Right lobe of liver (tissue), 6 donors: ENCODE data around the gene NRF1. TPM values are rescaled to one million over a fixed set of nuclear protein-coding genes. Genes with fewer than 3 reads are reported as not detected.

ENCODE experiments used
- ATAC-seq, 4 donors: fragments of 200-7000 bp; cut with Tn5 transposase; one replicate each; pipeline ENCODE4 v1.9.1; 2020; ENCODE audit warnings: mild to moderate bottlenecking in 4 of 4, moderate library complexity in 4 of 4
- DNase-seq, 3 donors: peaks; one replicate each; pipeline ENCODE4 v3.0.0-alpha.2; 2020
- H3K27ac ChIP-seq, 3 donors: fragments of 200-600 bp; one replicate each; pipeline ENCODE4 v1.8.0; 2022
- H3K27me3 ChIP-seq, 2 donors: fragments of 200-600 bp; one replicate each; pipeline ENCODE4 v1.8.0; 2022
- H3K36me3 ChIP-seq, 4 donors: fragments of 200-600 bp; sonication (generic) in 1 of 4; one replicate each; pipeline versions ENCODE4 v1.5.1 to v1.8.0; 2017 to 2022; ENCODE audit warnings: control low read depth in 1 of 4
- H3K4me1 ChIP-seq, 4 donors: fragments of 200-600 bp; sonication (generic) in 1 of 4; one replicate each; pipeline versions ENCODE4 v1.5.1 to v1.8.0; 2017 to 2022; ENCODE audit warnings: control low read depth in 1 of 4
- H3K4me3 ChIP-seq, 3 donors: fragments of 200-600 bp; one replicate each; pipeline ENCODE4 v1.8.0; 2022
- H3K9me3 ChIP-seq, 4 donors: fragments of 200-600 bp; sonication (generic) in 1 of 4; one replicate each; pipeline versions ENCODE4 v1.5.1 to v1.8.0; 2017 to 2022; ENCODE audit warnings: control low read depth in 1 of 4
- POLR2A ChIP-seq: fragments of 450-650 bp; IDR thresholded peaks from one replicate; pipeline ENCODE4 v1.6.1; 2017; ENCODE audit warnings: antibody characterized with exemption, mild to moderate bottlenecking
- WGBS: methylation state at CpG from one replicate; pipeline ENCODE4 v1.1.6; 2018; ENCODE audit warnings: low coverage, low lambda C conversion rate; ENCODE audit not compliant: insufficient coverage; ENCODE audit errors: missing lambda C conversion rate; 5-methylcytosine and 5-hydroxymethylcytosine counted together
- intact Hi-C, 2 donors: fragments of 100-400 bp; cut with DNase I; formaldehyde crosslinking; loops; one replicate each; pipeline versions ENCODE4 v1.11.2 to v1.14.1; 2022
- total RNA-seq, 6 experiments: library from RNA; depleted of rRNA in 2 of 6; stranded (reverse); fragments of >200 nt in 2 of 6; fragmentation: NEBNext Ultra II Directional in 3 of 6; extraction: Animal tissue kit (Norgen Biotek cat#: 25700) in 3 of 6; gene quantifications; one replicate each; pipeline versions ENCODE4 v1.1.0 to v1.2.4, GENCODE V29; 2016 to 2023
- TF ChIP-seq, protein P1 (sequence below), 4 donors: fragments of 200-600 bp in 3 of 4; fragments of 450-650 bp in 1 of 4; IDR thresholded peaks; one replicate each; pipeline versions ENCODE4 v1.5.1 to v1.8.0; 2016 to 2022; ENCODE audit warnings: antibody characterized with exemption in 4 of 4, mild to moderate bottlenecking in 2 of 4
- donor health status: DM: no; HTN: yes; CAD: no.
- donor health status: DM: no; HTN: no; CAD: no.
- donor health status: DM: no; HTN: no; CAD: no.
- donor health status: DM: no; HTN: yes; CAD: no.
- donor health status: DM: no; HTN: yes; CAD: no.

Gene NRF1
- total RNA-seq, 6 experiments from 2014 or later = 3.9 to 6.8 (median 5.3) TPM

DNA sequence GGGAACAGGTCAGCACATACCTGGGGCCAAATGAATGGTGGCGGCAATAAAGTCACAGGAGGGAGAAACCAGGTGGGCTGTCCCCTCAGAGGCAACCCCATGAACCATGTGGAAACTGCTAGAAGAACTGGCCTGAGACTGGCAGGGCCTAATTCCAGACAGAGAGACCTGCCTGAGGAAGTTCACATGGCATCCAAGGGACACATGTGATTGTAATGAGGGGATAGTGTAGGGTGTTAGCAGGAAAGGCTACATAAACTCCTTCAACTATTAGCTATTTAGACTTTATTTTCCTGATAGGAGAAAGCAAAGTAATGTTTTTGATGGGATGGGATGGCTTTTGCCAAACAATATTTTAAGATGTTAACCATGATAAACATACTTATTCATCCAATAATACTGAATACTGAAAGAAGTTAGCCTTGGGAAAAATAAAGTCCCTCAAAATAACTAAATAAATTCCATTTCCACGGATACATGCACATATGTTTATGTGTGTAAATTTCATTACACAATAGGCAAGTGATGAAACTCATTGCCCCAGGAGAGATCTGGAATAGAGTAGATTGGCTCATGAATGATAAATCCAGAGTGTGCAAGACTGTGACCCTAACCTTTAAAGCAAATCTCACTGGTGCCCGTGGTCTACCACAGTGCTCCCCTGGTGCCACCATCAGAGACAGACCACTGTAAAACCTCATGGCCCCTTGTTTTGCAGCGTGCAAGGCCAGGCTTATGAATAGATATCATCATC is 137.0 kb downstream of the NRF1 start:
- Histone ChIP-seq H3K4me3 (no peak overlapping the region), H3K4me1 (no peaks in the 10 kb centered on the region), H3K27me3 (no peaks in the 10 kb centered on the region), H3K36me3 (peaks cover 0 to 5% (median 0%) of the 10 kb centered on the region in 4 donors), H3K9me3 (no peaks in the 10 kb centered on the region), H3K27ac (no peak overlapping the region)
- DNase-seq (no peak), ATAC-seq (no peak)
- no peak for TF ChIP-seq POLR2A
- TF ChIP-seq, protein P1, sequence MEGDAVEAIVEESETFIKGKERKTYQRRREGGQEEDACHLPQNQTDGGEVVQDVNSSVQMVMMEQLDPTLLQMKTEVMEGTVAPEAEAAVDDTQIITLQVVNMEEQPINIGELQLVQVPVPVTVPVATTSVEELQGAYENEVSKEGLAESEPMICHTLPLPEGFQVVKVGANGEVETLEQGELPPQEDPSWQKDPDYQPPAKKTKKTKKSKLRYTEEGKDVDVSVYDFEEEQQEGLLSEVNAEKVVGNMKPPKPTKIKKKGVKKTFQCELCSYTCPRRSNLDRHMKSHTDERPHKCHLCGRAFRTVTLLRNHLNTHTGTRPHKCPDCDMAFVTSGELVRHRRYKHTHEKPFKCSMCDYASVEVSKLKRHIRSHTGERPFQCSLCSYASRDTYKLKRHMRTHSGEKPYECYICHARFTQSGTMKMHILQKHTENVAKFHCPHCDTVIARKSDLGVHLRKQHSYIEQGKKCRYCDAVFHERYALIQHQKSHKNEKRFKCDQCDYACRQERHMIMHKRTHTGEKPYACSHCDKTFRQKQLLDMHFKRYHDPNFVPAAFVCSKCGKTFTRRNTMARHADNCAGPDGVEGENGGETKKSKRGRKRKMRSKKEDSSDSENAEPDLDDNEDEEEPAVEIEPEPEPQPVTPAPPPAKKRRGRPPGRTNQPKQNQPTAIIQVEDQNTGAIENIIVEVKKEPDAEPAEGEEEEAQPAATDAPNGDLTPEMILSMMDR (IDR thresholded peaks at IDR 0.05) = no peak
- WGBS = 90% methylated on average over 4 of the region's 4 CpGs
- intact Hi-C loops = no loop called here

DNA sequence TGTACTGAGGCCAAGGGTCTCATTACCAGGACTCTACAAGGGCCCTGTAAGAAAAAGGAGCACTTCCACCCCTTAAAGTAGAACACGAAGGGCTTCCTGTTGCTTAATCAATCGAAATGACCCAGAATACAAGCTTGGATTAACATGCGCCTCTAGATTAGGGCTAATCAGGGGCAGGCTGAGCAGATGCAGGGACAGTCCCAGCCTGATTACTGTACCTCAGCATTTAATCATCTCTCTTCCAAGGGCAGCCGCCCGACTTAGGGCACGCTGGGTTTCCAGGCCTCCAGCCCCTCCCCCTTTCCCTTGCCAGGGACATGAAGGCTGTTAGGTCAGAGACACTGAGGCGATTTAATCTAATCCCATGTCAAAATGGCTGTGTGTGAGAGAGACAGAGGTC is 138.6 kb downstream of the NRF1 start:
- Histone ChIP-seq H3K27me3 (no peaks in the 10 kb centered on the region), H3K36me3 (peaks cover 0 to 5% (median 0%) of the 10 kb centered on the region in 4 donors), H3K27ac (no peak overlapping the region), H3K4me3 (no peak overlapping the region), H3K4me1 (no peaks in the 10 kb centered on the region), H3K9me3 (no peaks in the 10 kb centered on the region)
- TF ChIP-seq, protein P1 (IDR thresholded peaks at IDR 0.05) = no peak
- TF ChIP-seq POLR2A = no peak
- intact Hi-C loops = no loop called here
- WGBS = no CpG with 5 or more reads among the region's 7 CpGs
- DNase-seq (no peak), ATAC-seq (no peak)

DNA sequence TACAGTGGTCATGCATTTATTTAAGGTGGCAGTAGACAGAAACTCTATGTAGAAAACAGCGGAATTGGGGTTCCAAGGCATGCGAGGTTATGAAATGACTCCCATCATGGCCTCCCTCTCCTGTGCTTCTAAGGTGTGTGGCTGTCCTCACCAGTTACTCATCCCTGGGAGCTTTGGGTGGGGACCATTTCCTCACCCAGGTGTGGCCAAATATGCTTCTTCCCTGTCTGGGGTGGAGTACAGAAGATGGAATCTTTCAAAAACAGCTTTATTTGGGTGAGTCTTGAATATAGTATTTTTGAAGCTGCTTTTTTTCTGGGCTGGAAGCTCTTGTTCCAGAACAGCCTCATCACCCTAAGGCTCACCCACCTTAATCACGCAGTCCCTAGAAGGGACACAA is 139.0 kb downstream of the NRF1 start:
- TF ChIP-seq, protein P1 (IDR thresholded peaks at IDR 0.05) = no peak
- TF ChIP-seq POLR2A = no peak
- intact Hi-C loops = no loop called here

DNA sequence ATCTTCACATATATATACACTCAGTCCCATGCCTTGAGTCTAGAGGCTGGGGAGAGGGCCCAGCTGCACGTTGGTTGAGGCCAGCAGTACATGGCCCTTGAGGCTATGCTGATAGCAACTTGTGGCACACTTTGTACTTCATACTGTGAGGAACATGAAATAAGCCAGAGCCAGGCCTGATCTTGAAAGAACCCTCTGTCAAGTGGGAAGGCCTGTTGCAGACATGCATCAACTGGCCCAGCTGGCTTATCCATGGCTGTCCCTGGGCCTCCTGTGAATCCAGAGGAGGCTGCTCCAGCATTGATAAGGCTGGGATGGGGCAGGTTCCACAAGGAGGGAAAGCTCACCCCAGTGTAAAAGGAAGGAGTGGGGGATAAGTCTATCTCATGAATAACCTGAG is 140.4 kb downstream of the NRF1 start:
- DNase-seq (no peak), ATAC-seq (no peak)
- no peaks in the 10 kb centered on the region for H3K9me3 ChIP-seq
- no peak overlapping the region for H3K27ac ChIP-seq
- H3K27me3 ChIP-seq = no peaks in the 10 kb centered on the region
- no CpG with 5 or more reads among the region's 1 CpG for WGBS
- intact Hi-C loops = no loop called here
- H3K36me3 ChIP-seq = peaks cover 0 to 14% (median 0%) of the 10 kb centered on the region in 4 donors
- no peak overlapping the region for H3K4me3 ChIP-seq
- H3K4me1 ChIP-seq = no peaks in the 10 kb centered on the region
- no peak for TF ChIP-seq POLR2A
- TF ChIP-seq, protein P1 (IDR thresholded peaks at IDR 0.05) = no peak

More for the DNA sequence above, 139.0 kb downstream of the NRF1 start:
- WGBS = 100% methylated on average over 1 of the region's 3 CpGs
- no peak overlapping the region for H3K27ac ChIP-seq
- H3K9me3 ChIP-seq = no peaks in the 10 kb centered on the region
- ATAC-seq (no peak), DNase-seq (no peak)
- H3K4me1 ChIP-seq = no peaks in the 10 kb centered on the region
- H3K36me3 ChIP-seq = peaks cover 0 to 5% (median 0%) of the 10 kb centered on the region in 4 donors
- H3K4me3 ChIP-seq = no peak overlapping the region
- no peaks in the 10 kb centered on the region for H3K27me3 ChIP-seq
